Medulla oblongata (tissue), 1 donor: ENCODE results near the gene AIP.
"Not testable (repeated sequence)": the region's sequence is repeated elsewhere in the genome, so short reads cannot be mapped to it uniquely, and the experiment has no call there.

Experiments
- DNase-seq: peaks from one replicate; pipeline ENCODE4 v3.0.0-alpha.2; 2015; ENCODE audit errors: extremely low spot score

The AIP gene

DNA sequence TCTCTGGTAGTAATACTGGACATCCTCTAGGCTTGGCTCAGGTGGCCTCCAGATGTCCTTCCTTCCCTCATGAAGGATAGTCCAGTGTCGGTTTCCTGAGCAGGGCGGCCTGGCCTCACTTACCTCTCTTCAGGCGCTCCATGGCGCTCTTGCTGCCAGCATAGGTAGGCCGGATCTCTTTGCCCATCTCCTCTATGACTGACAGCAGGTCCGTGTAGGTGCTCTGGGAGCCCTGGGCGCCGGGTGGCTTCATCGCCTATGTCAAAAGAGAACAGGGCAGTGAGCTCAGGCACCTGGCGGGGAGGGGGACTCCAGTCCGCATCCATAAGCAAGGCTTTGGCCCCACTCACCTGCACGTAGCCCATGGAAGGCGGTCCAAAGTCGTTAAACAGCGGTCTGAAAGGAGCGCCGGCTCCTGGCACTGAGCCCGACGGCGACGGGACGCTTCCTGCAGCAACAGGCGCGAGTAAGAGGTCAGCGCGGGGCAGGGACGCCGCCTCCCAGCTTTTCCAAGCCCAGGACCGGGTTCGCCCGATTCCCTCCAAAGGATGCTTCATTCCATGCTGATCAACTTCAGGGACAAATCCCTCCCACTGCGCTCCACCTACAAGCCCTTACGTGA is 24.5 kb downstream of the AIP start:
- DNase-seq = peak; percentile 41

DNA sequence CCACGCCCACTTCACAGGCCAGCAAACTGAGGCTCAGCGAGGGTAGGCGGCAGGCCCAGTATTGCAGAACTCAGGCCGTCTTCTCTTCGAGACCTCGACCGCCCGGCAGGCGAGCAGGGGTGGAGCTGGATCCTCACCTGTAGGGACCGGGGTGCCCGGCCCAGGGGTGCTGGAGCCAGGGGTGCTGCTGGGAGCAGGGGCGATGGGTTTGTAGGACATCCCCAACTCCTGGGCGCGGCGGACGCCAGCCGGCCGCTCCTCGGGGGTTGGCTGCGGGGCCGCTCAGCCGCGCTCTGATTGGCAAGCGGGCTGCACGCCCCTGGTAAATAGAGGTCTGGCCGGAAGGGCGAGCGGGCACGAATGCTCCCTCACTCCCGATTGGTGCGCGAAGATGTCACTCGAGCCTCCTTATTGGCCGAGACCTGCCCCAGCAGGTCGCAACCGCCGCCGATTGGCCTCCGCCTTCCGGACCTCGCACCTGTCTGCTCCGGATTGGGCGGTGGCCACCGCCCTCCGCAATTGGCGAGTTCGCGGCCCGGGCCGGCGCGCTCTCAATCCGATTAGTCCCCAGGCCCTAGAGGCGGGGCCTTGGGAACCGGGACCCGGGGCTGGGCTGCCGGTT is 25.1 kb downstream of the AIP start, which contains the start of gene CDK2AP2:
TSS of gene CDK2AP2 (minus strand) at position 299 of the 622 bp plus-strand sequence. CDS start at position 219, 80 bp downstream.
- DNase-seq = peak; percentile 99

DNA sequence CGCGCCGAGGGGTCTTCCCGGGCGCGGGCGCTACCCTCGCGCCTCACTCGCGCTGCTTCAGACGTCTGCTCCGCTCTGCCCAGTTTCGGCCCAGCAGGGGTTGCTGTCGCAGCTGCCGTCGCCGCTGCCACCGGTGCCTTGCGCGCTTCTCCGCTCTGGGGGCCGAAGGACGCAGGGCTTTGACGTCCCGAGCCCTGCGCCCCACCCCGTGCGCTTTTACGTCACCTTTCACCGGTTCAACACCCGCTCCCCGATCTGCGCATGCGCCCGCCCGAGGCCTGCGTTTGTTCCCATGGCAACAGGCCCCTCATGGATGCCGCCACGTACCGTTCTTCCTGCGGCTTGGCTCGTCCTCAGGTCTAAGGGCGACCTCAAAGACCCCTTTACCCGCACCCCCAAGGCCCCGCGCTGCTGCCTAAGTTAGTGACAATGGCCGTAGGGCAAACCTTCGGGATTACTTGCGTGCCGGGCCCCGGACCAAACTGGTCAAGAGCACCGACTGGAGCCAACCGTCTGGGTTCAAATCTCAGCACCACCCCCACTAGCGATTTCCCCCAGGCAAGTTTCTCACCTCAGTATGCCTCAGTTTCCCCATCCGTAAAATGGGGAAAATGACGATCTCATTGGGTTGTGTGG is 25.8 kb downstream of the AIP start:
- DNase-seq = peak; percentile 97

DNA sequence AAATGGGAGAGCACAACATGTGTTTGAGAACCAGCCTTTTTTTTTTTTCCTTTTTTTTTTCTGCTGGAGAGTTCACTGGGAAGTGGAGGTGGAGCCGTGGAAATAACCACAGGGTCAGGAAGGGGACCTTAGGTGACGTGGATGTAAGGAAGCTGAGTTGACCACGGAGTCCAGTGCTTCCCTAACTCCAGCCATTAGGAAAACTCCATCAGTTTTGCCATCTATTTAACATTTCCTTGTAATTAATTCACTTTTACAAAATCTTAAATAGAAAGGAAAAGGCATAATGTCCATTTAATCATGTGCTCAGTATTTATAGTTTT is 27.2 kb downstream of the AIP start:
- no peak for DNase-seq

DNA sequence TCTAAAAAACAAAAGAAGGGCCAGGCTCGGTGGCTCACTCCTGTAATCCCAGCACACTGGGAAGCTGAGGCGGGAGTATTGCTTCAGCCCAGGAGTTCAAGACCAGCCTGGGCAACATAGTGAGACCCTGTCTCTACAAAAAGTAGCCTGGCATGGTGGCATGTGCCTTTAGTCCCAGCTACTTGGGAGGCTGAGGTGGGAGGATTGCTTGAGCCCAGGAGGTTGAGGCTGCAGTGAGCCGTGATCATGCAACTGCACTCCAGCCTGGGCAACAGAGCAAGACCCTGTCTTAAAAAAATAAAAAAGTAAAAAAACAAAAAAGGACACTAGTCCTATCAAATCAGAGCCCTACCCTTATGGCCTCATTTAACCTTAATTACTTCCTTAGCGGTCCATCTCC is 28.7 kb downstream of the AIP start:
- not testable (repeated sequence) for DNase-seq

DNA sequence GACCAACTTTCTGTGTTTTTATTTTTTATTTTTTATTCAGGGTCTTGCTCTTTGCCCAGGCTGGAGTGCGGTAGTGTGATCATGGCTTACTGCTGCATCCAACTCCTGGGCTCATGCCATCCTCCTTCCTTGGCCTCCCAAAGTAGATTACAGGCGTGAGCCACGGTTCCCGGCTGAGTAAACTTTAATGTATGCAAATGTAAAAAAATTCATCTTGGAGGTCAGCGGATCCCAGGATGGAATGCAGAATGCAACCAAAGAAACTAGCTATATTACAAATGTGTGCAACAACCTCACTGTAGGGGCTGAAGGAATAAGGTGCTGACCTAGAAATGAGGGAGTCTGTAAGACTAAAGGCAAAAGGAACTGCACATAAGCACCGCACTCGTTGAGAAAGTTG is 31.3 kb downstream of the AIP start:
- no peak for DNase-seq

DNA sequence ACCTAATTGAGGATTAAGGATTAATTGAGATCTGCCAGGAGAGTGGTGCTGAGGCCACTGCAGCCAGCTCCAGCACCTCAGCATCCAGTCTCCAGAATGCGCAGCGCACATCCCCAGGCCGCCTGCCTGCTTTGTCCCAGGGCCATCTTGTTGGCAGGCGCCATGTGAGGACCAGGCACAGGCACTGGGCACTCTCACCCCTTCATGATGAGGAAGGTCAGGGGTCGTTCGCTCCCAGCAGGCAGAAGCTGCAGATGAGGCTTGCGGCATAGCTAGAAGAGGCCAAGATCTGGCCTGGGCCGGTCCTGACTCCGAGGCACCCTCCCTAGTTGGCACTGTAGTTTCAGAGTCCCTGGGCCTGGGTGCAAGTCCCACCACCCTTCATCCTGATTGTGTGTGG is 34.0 kb downstream of the AIP start:
- DNase-seq = no peak

DNA sequence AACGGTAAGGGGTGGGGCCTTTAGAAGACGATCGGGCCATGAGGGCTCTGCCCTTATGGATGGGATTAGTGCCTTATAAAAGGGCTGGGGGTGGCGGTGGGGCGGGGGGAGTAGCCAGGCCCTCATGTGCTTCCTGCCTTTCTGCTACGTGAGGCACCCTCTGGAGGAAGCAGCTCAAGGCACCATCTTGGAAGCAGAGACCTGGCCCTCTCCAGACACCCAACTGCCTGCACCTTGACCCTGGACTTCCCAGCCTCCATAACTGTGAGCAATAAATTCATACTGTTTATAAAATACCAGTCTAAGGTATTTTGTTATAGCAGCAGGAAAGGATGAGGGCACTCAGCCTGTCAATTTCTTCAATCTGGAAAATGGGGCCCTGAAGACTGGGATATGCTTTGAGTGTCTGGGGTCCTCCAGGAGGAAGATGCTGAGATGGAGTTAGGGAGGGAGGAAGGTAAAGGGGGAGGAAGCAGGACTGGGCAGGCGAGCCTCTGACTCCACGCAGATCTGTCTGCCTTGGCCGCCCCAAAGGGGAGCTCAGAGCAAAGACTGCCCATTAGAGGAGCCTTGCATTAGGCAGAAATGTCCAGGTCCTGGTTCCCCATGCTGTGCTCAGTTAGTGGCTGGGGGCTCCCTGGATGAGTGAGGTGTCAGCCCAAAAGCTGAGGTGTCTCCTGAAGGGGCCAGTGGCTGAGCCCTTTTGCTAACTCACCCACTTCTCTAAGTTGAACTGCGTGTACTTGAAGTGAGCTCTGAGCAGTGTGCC is 35.1 kb downstream of the AIP start:
- no peak for DNase-seq

DNA sequence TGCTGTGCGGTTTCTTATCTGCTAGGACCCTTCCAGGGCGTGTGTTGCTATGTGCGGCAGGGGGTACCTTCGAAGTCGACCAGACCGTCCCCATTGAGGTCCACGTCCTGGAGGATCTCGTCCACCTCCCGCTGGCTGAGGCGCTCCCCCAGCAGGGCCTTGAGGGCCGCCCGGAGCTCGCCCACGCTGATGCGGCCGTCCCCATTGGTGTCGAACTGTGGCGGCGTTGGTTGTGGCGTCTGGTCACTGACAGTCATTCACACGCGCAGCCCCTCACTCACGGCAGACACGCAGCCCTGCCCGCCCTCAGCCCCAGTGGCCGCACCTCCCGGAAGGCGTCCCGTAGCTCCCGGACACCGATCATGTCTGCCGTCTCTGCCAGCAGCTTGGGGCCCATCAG is 36.9 kb downstream of the AIP start:
- no peak for DNase-seq

DNA sequence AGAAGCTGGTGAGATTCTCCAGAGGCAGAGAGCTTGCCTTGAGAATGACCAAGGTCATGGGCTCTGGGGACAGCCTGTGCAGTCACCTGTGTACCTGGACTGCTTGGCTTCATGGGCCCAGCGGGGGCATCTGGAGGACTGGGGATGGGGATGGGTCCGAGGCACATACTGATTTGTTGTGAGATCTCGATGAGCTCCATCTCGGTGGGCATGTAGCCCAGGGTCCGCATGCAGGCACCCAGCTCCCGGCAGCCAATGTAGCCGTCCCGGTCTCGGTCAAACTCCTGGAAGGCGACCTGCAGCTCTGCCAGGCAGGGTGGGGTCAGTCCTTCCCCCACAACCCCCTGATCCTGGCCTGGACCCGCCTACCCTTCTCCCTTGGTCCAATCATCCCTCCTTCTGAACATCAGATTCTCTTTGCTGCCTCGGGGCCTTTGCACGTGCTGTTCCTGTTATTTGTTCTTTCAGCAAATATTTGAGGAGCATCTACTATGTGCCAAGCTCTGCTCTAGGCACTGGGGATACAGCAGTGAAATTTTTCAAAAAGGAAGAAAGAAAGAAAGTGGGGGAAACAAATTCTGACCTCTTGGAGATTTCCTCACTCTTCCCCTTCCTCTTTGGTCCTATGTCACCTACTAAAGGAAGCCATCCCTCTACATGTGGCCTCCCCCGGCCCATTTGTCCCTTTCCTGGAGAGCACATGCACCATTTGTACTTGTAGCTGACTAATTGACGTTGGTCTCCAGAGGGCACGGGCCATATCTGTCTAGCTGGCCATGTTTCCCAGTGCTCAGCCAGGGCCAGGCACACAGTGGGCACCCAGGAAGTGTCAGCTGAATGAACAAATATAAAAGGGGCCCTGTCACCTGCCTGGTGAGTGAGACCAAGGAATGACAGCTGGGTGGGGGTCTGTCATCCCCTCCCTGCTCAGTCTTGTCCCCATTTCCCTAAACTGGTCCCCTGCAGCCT is 38.3 kb downstream of the AIP start:
- no peak for DNase-seq

DNA sequence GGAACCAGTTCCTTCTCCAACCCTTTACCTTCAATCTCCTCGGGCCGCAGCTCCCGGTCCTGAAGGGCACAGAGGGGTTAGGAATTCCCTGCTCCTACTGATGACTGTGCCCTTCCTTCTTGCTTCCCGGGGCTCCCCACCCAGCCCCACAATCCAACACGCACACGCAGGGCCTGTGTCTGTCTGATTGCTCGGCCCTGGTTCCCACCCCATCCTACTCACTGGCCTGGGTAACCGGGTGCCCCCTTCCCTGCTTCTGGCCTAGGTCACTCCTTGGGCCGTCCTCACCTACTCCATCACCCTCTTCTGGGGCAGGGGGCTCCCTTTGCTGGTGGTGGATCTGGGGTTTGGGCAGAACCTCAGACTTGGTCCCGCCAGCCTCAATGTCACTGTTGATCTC is 39.1 kb downstream of the AIP start:
- no peak for DNase-seq

DNA sequence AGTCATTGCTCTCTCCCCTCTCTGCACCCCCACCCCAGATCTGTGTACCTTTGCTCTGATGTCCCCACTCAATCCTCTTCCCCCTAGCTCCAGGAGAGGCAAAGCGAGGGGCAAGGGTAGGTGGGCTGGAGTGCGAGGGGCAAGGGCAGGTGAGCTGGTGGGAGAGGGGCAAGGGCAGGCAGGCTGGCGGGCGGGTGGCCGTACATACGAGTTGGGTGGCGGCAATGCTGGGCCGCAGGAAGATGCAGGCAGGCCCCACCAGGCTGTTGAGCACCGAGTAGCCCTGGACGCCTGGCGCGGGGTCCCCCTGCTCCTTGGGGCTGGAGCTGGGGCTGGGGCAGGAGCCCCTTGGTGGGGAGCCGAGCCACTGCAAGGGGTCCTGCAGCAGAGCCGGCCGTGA is 39.5 kb downstream of the AIP start:
- no peak for DNase-seq

DNA sequence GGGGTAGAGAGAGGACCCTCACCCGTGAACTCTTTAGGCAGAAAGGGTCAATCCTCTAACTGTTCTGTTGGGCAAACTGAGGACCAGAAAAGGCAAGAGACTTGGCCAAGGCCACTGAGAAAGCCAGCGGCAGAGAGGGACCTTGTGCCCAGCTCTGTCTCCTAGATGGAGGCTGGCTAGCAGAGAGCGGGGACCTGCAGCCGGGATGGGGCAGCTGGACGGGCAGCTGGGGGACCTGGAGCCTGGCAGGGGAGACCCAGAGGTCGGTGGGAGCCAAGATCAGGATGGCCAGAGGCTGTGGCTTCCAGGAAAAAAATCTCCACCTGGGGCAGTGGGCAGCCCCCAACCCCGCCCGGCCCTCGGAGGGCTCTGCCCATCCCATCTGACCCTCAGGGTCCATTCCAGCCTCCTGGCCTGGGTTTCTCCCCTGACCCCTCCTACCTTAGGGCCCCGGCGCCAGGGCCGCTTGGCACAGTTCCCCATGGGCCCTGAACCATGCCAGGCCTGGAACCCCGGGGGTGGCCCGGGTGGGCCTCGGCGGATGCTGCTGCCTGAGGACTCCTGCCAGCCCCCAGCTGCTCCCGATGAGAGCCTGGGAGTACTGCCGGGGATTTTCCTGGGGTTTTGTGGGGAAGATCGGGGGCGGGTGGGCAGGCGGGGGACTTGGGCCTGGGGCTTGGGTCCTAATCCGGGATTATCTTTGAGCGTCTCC is 40.2 kb downstream of the AIP start, which contains the start of gene CABP2:
TSS of gene CABP2 (minus strand) at position 603 of the 712 bp plus-strand sequence. CDS start at position 483, 120 bp downstream.
- no peak for DNase-seq

DNA sequence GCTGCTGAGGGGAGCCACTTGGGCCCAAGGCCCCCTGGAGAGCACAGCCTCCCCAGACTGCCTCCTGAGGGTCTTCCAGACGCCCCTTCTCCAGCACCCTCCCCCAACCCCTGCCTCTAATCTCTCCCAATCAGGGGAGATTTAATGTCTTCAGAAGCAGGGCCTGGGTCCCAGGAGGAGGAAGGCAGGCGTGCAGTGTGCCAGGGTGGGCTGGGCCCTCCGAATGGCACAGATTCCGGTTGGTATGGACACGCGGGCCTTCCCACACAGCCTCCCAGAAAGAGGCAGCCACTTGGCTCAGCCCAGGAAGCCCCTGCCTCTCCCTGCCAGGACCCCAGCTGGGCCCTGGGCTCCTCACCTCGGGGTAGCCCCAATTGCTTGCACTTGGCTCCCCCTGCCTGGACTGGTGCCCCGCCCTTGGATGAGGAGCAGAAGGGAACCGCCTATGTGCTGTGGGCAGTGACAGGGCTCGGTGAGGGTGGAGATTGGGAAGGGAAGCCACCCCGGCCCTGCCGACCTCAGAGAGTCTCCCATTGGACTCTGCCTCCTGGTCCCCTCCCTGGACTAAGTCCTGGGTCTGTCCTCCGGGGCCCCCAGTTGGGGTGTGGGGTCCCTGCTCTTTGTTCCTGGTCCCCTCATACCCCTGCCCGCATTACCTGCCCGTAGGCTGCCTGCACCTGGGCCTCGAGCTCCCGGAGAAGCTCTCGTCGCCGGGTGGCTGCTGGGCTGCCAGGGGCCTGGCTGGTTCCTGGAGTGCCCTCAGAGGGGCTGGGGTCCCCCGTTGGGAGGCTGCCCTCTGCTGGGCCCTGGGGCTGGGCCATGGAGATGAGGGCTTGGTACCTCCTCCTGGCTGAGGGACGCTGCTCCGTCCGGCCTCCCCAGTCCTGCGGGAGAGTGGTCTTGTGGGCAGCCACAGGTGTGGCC is 41.0 kb downstream of the AIP start:
- DNase-seq = no peak

DNA sequence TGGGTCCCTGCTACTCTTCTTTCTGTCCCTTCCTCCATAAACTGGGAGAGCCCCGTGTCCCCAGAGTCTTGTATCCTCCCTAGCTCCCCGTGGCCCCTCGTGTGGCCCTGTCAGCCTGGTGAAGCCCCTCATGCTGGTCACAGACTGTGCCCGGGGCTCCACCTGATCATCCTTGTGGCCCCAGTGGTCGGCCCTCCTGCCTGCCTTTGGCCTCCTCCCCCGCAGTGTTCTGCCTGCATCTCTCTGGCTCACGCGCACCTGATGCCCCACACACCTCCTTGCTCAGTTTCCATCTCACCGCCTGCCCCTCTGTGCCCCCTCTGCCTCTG is 41.6 kb downstream of the AIP start:
- no peak for DNase-seq

DNA sequence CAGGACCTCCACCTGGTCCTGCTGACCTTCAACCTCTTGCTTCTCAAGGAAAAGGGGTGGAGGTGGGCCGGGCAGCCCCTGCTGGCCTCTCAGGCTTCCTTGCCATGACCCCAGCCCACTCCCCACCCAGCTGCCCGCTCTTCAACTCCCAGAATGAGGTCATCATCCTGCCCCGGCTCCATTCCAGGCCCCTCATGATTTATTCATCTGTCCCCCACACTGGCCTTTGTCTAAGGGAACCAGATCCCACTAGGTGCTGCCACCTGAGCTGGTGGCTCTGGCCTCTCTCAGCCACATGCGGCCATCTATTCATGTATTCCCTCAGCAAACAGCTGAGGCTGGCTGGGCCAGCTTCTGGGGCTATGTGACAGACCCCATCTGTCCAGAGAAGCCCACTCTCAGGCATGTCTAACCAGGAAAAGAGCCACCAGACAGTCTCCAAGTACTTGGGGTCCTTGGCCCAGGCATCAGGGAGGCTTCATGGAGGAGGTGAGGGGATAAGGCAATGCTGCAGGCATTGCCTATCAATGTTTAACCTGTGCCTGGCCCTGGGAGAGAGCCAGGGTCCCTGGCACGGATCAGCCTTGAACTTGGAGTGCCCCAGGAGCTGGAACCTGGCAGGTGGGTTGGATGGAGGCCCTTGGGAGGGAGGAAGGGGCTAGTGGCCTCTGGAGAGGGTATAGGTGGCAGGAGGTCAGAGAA is 42.6 kb downstream of the AIP start:
- DNase-seq = no peak

DNA sequence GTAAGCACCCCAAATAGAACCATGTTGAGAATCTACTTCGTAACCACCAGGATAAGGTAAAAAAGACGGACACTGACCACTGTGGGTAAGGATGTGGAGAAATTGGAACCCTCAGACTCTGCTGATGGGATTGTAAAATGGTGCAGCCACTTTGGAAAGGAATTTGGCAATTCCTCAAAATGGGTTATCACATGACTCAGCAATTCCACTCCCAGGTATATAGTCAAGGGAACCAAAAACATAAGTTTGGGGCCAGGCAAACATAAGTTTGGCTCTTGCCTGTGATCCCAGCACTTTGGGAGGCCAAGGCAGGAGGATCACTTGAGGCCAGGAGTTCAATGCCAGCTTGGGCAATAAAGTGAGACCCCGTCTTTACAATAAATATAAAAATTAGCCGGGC is 45.5 kb downstream of the AIP start:
- DNase-seq = no peak

DNA sequence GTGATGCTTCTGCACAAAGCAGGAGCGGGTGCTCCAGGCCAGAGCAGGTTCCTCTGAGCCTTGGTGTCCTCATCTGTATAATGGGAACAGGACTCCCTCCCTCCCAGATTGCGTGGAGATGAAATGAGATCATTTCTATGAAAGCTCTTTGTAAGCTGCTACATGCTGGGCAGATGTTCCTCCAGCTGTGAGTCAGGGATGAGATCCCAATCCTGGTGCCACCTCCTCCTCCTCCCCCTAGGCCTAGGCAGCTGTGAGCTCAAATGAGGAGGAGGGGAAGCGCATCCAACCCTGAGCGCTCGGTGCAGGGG is 47.4 kb downstream of the AIP start:
- no peak for DNase-seq

DNA sequence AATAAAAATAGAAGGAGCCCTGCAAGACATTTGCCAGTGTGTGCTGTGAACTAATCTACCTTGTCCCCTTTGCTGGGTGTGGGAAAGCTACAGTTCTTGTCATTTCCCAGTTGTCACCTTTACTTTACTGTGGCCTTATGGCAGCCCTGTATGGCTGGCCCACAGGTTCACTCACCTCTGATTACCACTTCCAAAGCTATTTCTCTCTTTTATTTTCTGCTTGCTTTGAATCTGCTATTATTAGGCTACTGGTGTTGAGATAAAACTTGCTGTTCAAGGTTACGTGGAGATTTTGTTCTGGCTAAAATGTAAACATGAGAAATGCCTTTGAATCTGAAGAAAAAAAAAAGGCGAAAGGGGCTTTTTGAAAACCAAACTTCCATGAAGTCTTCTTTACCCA is 50.1 kb downstream of the AIP start:
- no peak for DNase-seq
